HG03342 (cell line): ENCODE results near the gene PCBP3.
"Not testable (repeated sequence)": the region's sequence is repeated elsewhere in the genome, so short reads cannot be mapped to it uniquely, and the experiment has no call there.

Source experiments
- ATAC-seq: cut with Tn5 transposase; IDR thresholded peaks from one replicate; pipeline ENCODE4 v1.9.1; 2021; ENCODE audit warnings: mild to moderate bottlenecking, moderate library complexity; ENCODE audit not compliant: unreplicated experiment

The PCBP3 gene

GRCh38 chr21:45952527-45952926, 309.0 kb downstream of the PCBP3 start:
- ATAC-seq: not testable (repeated sequence)

DNA sequence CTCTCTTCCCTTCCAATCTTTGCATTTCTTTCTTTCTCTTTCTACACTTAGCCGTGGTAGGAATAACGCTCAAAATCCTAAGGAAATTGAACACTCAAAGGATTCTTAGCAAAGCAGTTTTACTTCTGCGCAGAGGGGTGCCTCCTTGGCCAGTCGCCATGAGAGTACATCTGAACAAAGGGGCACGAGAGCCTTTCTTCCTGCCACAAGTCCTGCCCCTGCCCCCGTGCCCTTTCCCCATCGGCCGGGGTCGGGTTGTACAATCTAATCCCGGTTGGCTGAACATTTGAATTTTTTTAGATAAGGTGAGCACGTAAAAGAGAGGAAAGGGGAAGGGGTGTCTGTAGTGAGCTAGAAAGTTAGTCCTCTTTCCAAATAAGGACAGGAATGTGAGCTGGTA, 309.4 kb downstream of the PCBP3 start:
- no peak for ATAC-seq

DNA sequence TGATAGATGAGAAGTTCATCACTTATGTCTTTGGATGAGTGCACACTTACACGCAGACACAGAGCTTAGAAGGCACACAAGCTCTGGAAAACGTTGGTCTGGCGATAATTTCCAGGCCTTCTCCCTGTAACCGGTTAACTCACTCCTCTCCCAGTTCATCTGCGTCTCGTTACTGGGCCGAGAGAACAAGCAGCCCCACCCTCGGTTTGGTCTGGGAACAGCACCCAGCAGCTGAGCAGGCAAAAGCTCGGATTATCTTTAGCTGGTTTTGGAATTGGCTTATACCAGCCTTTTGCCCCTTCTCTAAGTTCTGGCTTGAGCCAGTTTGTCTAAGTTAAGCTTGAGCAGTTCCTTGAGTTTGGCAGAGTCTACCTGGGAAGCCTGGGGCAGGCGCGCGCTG, 310.7 kb downstream of the PCBP3 start:
- ATAC-seq: no peak

DNA sequence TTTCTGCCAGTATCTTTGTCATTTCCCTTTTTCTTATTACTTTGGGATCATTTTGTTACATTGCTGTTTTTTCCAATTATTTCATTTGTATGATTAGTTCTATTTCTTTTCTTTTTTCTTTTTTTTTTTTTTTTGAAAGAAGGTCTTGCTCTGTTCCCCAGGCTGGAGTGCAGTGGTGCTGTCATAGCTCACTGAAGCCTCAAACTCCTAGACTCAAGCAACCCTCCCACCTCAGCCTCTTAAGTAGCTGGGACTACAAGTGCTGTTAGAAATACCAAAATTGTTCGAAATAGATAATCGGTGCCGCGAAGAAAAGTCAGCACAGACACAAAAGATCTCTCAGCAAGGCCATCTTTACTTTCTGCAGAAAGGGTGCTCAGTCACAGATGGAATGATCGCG, 311.4 kb downstream of the PCBP3 start:
- no peak for ATAC-seq

DNA sequence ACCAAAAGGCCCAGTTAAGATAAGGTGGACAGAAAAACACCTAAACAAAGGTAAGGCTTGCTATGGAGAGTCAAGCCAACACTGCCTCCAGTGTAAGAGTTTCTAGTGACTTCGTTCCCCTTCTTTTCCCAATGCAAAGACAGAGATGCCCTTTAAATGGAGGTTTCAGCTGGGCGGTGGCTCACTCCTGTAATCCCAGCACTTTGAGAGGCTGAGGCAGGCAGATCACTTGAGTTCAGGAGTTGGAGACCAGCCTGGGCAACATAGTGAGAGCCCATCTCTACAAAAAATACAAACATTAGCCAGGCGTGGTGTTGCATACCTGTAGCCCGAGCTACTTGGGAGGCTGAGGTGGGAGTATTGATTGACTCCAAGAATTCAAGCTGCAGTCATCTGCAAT, 314.0 kb downstream of the PCBP3 start:
- ATAC-seq: no peak

GRCh38 chr21:45957981-45958600, 314.6 kb downstream of the PCBP3 start:
- ATAC-seq: no peak

DNA sequence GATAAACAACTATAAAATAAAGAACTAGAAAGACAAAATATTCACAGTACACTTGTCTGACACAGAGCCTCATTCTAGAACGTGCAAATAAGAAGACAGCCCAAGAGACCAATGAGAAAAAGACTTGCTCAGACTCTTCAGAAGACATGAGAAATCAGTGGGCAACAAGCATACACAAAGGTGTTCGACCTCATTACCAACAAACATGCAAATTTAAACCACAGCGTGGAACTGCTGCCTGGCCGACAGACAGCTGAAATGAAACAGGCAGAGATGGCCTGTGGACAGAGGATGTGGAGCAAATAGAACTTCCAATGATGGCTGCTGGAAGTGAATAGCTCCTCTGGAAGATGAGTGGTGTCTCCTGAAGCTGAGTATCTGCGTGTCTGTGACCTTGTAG, 315.7 kb downstream of the PCBP3 start:
- ATAC-seq: no peak

GRCh38 chr21:45959779-45960390, 316.4 kb downstream of the PCBP3 start:
- no peak for ATAC-seq

DNA sequence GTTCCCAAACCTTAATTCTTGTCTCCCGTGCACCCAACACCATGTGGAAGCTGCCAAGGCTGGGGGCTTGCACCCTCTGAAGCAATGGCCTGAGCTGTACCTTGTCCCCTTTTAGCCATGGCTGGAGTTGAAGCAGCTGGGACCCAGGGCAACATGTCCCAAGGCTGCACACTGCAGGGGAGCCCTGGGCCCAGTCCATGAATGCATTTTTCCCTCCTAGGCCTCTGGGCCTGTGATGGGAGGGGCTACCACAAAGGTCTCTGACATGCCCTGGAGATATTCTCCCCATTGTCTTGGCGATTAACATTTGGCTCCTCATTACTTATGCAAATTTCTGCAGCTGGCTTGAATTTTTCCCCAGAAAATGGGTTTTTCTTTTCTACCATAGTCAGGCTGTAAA, 317.9 kb downstream of the PCBP3 start:
- ATAC-seq: not testable (repeated sequence)

- ATAC-seq: no peak
These were observed 319.2 kb downstream of the PCBP3 start for GRCh38 chr21:45962531-45963231.

- no peak for ATAC-seq
These were observed 319.7 kb downstream of the PCBP3 start for GRCh38 chr21:45963232-45963570.

DNA sequence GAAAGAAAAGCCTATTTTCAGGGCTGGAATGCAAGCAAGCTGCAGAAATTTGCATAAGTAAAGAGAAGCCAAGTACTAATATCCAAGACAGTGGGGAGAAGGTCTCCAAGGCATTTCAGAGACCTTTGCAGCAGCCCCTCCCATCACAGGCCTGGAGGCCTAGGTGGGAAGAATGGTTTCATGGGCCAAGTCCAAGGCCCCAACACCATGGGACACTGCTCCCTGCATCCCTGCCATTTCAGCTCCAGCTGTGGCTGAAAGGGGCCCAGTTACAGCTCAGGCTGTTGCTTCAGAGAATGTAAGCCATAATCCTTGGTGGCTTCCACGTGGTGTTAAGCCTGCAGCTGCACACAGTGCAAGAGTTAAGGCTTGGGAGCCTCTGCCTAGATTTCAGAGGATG, 321.1 kb downstream of the PCBP3 start:
- no peak for ATAC-seq

- no peak for ATAC-seq
These were observed 321.7 kb downstream of the PCBP3 start for GRCh38 chr21:45965084-45965809.

DNA sequence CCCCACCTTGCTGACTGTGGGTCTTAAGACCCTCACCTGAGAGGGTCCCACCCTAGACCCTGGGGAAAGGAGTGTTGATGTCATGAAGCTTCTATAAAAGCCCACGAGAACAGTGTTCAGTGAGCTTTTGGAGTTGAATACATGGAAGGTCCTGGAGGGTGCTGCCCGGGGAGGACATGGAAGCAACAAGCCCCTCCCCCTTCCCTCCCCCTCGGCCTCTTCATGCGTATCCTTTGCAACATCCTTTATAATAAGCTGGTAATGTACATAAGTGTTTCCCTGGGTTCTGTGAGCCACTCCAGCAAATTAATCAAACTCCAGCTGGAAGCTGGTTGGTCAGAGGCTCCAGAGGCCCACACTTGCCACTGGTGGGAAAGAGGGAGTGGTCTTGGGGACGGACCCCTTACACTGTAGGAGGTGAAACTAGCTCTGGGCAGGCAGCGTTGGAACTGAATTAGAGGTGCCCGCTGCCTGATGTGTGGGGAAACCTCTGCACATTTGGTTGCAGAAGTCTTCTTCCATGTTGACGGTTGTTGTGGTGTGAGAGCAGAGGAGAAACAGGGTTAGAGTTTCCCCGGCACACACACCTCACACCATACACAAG, 323.4 kb downstream of the PCBP3 start:
- ATAC-seq: no peak

DNA sequence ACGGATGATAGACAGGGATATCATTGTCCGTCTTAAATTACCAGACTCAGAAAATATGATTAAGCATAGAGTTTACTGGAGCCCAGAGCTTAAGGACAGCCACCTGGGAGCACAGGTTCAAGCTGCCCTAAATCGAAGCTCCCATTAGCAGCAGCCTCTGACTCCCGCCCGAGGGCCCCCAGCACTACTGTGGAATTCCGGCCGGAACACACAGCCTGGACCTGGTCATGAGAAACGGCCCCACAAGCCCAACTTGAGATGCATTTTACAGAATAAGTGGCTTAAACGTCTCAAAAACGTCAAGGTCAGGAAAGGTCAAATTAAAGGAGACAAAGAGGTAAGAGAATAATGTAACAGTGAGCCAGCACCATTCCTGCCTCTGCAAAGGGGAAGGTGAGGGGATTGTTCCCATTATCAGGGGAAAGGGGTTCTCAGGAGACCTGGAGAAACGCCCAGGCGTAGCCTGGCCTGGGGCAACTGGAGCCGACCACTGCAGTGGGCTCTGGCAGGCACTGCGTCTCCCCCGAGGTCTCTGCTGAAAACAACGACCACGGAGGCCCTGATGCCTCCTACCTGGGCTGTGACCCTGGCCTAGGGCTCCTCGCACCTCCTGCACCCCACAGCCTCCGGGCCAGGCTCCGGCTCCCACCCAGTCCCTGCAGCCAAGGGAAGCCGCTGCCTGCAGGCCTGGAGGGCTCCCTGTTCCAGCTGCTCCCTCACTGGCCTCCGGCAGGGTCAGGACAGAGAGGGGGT, 326.6 kb downstream of the PCBP3 start:
- ATAC-seq: no peak

GRCh38 chr21:45970674-45971615, 327.4 kb downstream of the PCBP3 start:
- ATAC-seq: no peak

- ATAC-seq: no peak
These were observed 328.3 kb downstream of the PCBP3 start for GRCh38 chr21:45971616-45972352.

DNA sequence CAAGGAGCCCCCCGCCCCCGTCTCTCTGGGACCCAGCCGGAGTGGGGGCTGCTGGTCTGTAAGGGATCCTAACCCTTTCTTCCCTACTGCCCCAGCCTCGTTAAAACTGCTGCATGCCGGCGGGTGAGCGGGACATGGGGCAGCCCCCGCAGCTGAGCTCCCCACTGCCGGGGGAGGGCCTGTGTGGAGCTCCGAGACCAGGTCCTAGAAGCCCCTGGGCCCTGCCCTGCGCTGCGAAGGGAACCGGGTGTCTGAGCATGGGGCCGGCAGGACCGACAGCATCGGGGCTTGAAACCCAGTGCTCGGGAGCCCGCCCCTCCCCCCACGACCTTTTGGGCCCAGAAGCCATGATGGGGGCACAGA, 328.8 kb downstream of the PCBP3 start:
- no peak for ATAC-seq
